Ishikawa (cell line): ENCODE measurements around the gene PATL2.

Source experiments
- CEBPB ChIP-seq: IDR thresholded peaks from 2 replicates; pipeline ENCODE4 v1.6.1; 2012
- EGR1 ChIP-seq: IDR thresholded peaks from 2 replicates; pipeline ENCODE4 v1.6.1; 2012
- RAD21 ChIP-seq: IDR thresholded peaks from 2 replicates; pipeline ENCODE4 v1.6.1; 2012; ENCODE audit warnings: low read depth
- YY1 ChIP-seq: IDR thresholded peaks from 2 replicates; pipeline ENCODE4 v1.6.1; 2012; ENCODE audit warnings: low read depth
- TF ChIP-seq, protein P1 (sequence below): IDR thresholded peaks from 2 replicates; pipeline ENCODE4 v1.6.1; 2012; ENCODE audit warnings: low read depth, mild to moderate bottlenecking

- no peak for TF ChIP-seq EGR1
- no peak for TF ChIP-seq CEBPB
- TF ChIP-seq, protein P1, sequence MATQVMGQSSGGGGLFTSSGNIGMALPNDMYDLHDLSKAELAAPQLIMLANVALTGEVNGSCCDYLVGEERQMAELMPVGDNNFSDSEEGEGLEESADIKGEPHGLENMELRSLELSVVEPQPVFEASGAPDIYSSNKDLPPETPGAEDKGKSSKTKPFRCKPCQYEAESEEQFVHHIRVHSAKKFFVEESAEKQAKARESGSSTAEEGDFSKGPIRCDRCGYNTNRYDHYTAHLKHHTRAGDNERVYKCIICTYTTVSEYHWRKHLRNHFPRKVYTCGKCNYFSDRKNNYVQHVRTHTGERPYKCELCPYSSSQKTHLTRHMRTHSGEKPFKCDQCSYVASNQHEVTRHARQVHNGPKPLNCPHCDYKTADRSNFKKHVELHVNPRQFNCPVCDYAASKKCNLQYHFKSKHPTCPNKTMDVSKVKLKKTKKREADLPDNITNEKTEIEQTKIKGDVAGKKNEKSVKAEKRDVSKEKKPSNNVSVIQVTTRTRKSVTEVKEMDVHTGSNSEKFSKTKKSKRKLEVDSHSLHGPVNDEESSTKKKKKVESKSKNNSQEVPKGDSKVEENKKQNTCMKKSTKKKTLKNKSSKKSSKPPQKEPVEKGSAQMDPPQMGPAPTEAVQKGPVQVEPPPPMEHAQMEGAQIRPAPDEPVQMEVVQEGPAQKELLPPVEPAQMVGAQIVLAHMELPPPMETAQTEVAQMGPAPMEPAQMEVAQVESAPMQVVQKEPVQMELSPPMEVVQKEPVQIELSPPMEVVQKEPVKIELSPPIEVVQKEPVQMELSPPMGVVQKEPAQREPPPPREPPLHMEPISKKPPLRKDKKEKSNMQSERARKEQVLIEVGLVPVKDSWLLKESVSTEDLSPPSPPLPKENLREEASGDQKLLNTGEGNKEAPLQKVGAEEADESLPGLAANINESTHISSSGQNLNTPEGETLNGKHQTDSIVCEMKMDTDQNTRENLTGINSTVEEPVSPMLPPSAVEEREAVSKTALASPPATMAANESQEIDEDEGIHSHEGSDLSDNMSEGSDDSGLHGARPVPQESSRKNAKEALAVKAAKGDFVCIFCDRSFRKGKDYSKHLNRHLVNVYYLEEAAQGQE: no peak
- no peak for TF ChIP-seq YY1
- TF ChIP-seq RAD21: no peak
Measured at GRCh38 chr15:44716983-44717602, 6.0 kb upstream of the PATL2 start.
